Caki2 (cell line): ENCODE data around the gene KRTAP1-3. TPM values are rescaled to one million over a fixed set of nuclear protein-coding genes. Genes with fewer than 3 reads are reported as not detected.

Experiments
- DNase-seq: peaks from one replicate; pipeline ENCODE4 v3.0.0-alpha.2; 2015; ENCODE audit warnings: low read depth
- in situ Hi-C: cut with HindIII; loops from 2 replicates; pipeline ENCODE4 v1.10.0; 2016; ENCODE audit warnings: low sequenced_read_pairs, low pct_unique_long_range_greater_than_20kb, mixed read lengths
- total RNA-seq: library from RNA; depleted of rRNA; stranded (reverse); fragments of >200 nt; shearing (Covaris generic); gene quantifications from 2 replicates; pipeline ENCODE4 v1.2.3, GENCODE V29; 2014; ENCODE audit warnings: low replicate concordance; rRNA removed

The KRTAP1-3 gene
- total RNA-seq, 1 experiment from 2014 or later: not detected

GRCh38 chr17:40992666-40993065 is 42.0 kb downstream of the KRTAP1-3 start:
- in situ Hi-C loops: no loop called here

GRCh38 chr17:40986920-40987319 is 47.8 kb downstream of the KRTAP1-3 start:
- in situ Hi-C loops: no loop called here
- no peak for DNase-seq

More at GRCh38 chr17:40992666-40993065, 42.0 kb downstream of the KRTAP1-3 start:
- DNase-seq: no peak

- in situ Hi-C loops: no loop called here
- no peak for DNase-seq
These were observed 50.4 kb downstream of the KRTAP1-3 start, which contains the start of gene KRT40 for GRCh38 chr17:40984226-40984625. KRT40 (minus strand) TSS chr17:40984326; CDS start chr17:40984273, 53 bp downstream.

Other genes with a start within 250 kb of the KRTAP1-3 start
- gene KRT28, start 234.9 kb downstream of the KRTAP1-3 start, total RNA-seq: not detected in 2 replicates
- gene KRT10, start 212.3 kb downstream of the KRTAP1-3 start, total RNA-seq: 75.2 and 76.4 TPM in 2 replicates
- gene KRT12, start 167.7 kb downstream of the KRTAP1-3 start, total RNA-seq: not detected in 2 replicates
- 46.7 and 50.0 TPM in 2 replicates for gene KRT20, start 149.6 kb downstream of the KRTAP1-3 start, total RNA-seq
- gene KRT23, start 97.2 kb downstream of the KRTAP1-3 start, total RNA-seq: not detected in 2 replicates
- not detected in 2 replicates for gene KRT39, start 67.9 kb downstream of the KRTAP1-3 start, total RNA-seq
- gene KRT40, start 50.5 kb downstream of the KRTAP1-3 start, total RNA-seq: not detected in 2 replicates
- gene KRTAP3-3, start 40.7 kb downstream of the KRTAP1-3 start, total RNA-seq: not detected in 2 replicates
- gene KRTAP3-2, start 35.0 kb downstream of the KRTAP1-3 start, total RNA-seq: not detected in 2 replicates
- not detected in 2 replicates for gene KRTAP3-1, start 25.7 kb downstream of the KRTAP1-3 start, total RNA-seq
- gene KRTAP1-5, start 7.7 kb downstream of the KRTAP1-3 start, total RNA-seq: not detected in 2 replicates
- not detected in 2 replicates for gene KRTAP1-4, start 4.7 kb downstream of the KRTAP1-3 start, total RNA-seq
- gene KRTAP1-1, start 6.6 kb upstream of the KRTAP1-3 start, total RNA-seq: not detected in 2 replicates
- not detected in 2 replicates for gene KRTAP2-1, start 12.4 kb upstream of the KRTAP1-3 start, total RNA-seq
- not detected in 2 replicates for gene KRTAP2-2, start 20.4 kb upstream of the KRTAP1-3 start, total RNA-seq
- gene KRTAP2-3, start 25.2 kb upstream of the KRTAP1-3 start, total RNA-seq: not detected in 2 replicates
- gene KRTAP2-4, start 31.0 kb upstream of the KRTAP1-3 start, total RNA-seq: not detected in 2 replicates
- not detected in 2 replicates for gene KRTAP4-7, start 49.3 kb upstream of the KRTAP1-3 start, total RNA-seq
- not detected in 2 replicates for gene KRTAP4-8, start 63.3 kb upstream of the KRTAP1-3 start, total RNA-seq
- not detected in 2 replicates for gene KRTAP4-16, start 67.3 kb upstream of the KRTAP1-3 start, total RNA-seq
- not detected in 2 replicates for gene KRTAP4-9, start 70.5 kb upstream of the KRTAP1-3 start, total RNA-seq
- not detected in 2 replicates for gene KRTAP4-11, start 83.5 kb upstream of the KRTAP1-3 start, total RNA-seq
- not detected in 2 replicates for gene KRTAP4-12, start 89.3 kb upstream of the KRTAP1-3 start, total RNA-seq
- gene KRTAP4-6, start 105.7 kb upstream of the KRTAP1-3 start, total RNA-seq: not detected in 2 replicates
- not detected in 2 replicates for gene KRTAP4-5, start 115.0 kb upstream of the KRTAP1-3 start, total RNA-seq
- not detected in 2 replicates for gene KRTAP4-4, start 125.9 kb upstream of the KRTAP1-3 start, total RNA-seq
- not detected in 2 replicates for gene KRTAP4-3, start 133.3 kb upstream of the KRTAP1-3 start, total RNA-seq
- not detected in 2 replicates for gene KRTAP4-2, start 143.3 kb upstream of the KRTAP1-3 start, total RNA-seq
- gene KRTAP4-1, start 150.0 kb upstream of the KRTAP1-3 start, total RNA-seq: not detected in 2 replicates
- not detected in 2 replicates for gene KRTAP9-1, start 155.0 kb upstream of the KRTAP1-3 start, total RNA-seq
- gene KRTAP9-2, start 191.8 kb upstream of the KRTAP1-3 start, total RNA-seq: not detected in 2 replicates
- not detected in 2 replicates for gene KRTAP9-3, start 197.6 kb upstream of the KRTAP1-3 start, total RNA-seq
- not detected in 2 replicates for gene KRTAP9-8, start 203.1 kb upstream of the KRTAP1-3 start, total RNA-seq
- gene KRTAP9-4, start 214.8 kb upstream of the KRTAP1-3 start, total RNA-seq: not detected in 2 replicates
- not detected in 2 replicates for gene KRTAP9-9, start 220.5 kb upstream of the KRTAP1-3 start, total RNA-seq
- gene KRTAP9-6, start 230.5 kb upstream of the KRTAP1-3 start, total RNA-seq: not detected in 2 replicates
- not detected in 2 replicates for gene KRTAP9-7, start 240.8 kb upstream of the KRTAP1-3 start, total RNA-seq